HG03354 (cell line): ENCODE data around the gene FGG.

Experiments used
- ATAC-seq: cut with Tn5 transposase; IDR thresholded peaks from one replicate; pipeline ENCODE4 v1.9.1; 2021; ENCODE audit warnings: mild to moderate bottlenecking; ENCODE audit not compliant: unreplicated experiment, poor library complexity, severe bottlenecking

The FGG gene

DNA sequence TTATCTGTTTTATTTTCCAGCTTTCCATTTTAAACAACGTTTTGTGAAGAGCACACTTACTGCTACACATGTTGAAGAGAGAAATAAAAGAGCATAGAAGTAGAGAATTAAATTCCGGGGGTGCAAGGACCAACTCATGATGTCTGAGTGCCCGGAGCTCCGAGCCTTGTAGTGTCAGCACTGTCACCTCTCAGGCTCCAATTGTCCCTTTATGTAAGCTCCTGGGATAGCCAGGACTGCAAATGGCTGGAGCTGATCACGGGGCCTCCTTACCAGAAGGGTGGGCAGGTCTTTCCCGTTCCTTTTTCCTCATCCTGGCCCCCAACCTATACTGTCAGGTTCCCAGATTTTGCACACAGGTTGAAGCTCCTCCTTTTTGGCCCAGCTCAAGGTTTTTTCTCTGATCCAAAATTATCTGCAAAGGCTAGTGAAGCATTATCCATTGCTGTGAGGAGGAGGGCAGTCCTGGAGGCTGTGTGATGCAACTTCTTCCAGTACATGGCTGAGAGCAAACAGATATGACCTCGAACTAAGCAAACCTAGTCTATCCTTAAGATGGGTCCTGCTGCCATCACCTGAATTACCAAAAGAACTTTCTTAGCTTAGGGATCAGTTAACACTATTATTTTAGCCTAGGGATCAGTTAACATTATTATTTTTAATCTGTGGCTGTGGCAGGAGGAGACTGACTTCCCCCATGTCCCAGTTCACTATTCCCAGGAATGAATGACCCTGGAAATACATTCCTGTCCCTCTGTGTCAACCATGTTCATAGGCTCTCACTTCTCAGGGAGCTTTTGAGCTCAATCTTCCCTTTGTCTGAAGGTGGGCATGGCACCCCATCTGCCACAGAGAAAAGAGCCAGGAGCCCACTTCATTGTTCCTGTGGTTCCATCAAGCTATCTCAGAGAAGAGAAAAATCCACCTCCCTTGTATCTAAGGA lies at the start of gene FGG:
FGG (minus strand) TSS at position 185 of the 943 bp plus-strand sequence; CDS start at position 138, 47 bp downstream.
- ATAC-seq: no peak

DNA sequence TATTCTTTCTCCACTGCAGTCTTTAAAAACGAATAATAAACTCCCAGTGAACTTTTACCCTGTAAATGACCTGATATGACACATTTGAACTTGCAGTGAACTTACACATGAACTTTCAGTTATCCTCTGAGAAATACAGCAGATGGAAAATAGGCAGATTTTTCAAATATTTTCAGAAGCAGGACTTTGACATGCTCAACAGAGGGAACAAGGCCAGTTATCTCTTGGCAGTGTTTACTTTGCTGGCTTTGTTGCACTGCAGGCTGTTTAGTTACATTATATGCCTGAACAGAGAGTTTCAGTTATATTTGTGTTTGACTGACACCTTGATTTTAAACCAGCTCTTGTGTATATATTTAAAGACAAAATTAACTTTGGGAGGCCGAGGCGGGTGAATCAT lies 47.6 kb upstream of the FGG start:
- no peak for ATAC-seq

DNA sequence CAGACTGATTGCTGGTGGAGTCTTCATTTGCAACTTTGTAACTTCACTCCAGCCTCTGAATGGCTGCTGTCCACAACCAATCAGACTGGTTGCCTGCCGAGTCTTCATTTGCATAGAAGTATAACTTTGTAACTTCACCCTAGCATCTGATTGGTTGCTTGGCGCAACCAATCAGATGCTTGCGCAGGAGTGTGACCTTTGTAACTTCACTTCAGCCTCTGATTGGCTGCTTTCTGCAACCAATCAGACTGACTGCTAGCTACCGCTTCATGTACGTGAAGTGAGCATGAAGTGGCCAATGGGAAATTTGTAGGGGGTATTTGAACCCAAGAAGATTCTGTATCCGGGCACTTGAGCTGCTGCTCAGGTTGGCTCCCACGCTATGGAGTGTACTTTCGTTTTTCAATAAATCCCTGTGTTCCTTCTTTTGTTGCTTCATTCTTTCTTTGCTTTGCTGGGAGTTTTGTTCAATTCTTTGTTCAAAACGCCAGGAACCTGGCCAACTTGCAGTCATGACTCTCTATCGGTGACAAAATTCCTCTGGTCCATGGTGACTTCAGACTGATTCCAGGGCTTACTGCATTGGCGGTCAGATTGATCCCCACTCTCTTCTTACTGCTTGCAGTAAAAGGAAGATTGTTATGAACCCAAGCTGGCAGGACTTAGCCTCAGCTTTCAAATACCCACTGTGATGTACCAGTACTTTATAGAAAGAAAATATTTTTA lies 46.4 kb upstream of the FGG start:
- no peak for ATAC-seq

DNA sequence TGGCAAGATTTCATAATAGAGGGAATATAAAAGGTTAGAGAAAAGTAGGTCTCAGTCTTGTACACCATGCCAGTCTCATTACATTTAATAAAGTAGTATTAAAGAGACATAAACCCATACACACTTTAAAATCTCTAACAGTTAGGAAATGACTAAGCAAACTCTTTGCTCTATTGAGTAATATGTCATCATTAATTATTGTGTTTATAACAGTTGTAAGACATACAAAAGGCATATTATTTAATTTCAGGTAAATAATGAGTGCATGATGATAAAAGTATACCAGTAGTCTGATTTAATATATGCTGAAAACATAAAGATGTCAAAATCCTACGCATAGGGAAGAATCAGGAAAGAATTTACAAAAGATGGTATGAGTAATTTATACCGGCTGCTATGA lies 31.0 kb upstream of the FGG start:
- no peak for ATAC-seq

DNA sequence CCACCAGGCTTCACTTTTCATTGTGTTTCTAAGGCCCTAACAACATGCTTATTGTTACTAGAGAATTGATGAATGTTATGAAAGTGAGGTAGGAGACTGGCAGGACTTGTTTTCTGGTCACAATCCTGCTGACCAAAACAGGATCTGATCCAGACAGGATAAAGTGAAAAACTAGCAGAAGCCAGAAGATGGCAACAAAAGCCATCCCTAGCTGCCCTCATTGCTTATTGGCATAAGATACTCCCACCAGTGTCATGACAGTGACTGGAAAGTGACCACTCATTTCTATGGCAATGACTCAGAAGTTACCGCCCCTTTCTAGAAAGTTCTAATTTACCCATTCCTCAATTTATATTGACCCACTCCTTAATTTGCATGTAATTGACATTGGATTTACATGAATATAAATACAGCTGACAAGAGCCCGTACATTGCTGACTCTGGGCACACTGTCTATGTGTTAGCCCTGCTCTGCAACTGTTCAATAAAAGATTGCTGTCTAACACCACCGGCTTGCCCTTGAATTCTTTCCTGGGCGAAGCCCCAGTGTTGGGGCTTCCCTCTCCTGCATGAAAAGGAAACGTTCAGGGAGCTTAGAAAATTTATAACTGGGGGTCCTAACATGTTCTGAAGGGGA lies 30.0 kb upstream of the FGG start:
- no peak for ATAC-seq

DNA sequence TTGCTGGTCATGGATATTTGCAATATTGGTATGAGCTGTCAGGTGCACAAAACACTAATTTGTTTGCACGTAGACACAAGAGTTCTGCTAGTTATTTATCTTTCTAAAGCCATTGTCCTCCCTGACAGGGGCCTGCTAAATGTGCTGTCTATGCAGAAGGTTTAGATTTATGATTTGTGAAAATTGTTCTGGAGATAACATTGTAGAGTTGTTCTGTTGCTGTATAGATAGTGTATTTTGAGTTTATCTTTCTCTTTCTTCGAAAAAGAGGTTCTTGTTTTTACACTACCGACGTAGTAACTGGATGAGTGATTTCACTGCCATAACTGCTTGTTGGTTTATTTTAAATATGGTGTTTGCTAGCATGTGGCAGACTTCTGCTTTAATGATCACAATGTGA lies 28.5 kb upstream of the FGG start:
- no peak for ATAC-seq

DNA sequence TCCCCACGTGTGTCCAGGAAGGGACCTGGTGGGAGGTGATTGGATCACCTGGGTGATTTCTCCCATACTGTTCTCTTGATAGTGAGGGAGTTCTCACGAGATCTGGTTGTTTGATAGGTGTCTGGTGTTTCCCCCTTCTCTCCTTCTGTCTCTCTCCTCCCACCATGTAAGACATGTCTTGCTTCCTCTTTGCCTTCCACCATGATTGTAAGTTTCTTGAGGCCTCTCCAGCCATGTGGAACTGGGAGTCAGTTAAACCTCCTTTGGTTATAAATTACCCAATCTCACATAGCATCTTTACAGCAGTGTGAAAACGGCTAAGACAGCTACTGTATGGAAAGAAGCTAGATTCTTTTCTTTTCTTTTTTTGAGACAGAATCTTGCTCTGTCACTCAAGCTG lies 21.6 kb upstream of the FGG start:
- ATAC-seq: peak; percentile 50

DNA sequence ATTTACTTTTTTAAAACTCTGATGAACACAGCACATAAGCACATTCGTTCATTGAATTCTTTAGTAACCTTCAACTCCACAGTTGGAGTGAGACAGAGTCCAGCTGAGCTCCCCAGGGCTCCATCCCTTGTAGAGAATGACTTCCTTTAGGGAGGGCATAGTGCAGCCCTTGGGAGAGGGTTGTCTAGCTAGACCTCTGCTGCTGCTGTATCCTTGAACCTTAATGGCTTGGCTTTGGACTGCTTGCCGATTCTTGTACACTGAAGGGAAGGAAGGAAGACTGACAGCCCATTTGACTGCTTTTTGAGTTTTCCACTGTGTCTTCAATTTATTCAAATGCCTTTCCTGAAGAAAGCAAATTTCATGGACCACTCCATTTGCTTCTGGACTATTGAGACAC lies 19.4 kb upstream of the FGG start:
- no peak for ATAC-seq

DNA sequence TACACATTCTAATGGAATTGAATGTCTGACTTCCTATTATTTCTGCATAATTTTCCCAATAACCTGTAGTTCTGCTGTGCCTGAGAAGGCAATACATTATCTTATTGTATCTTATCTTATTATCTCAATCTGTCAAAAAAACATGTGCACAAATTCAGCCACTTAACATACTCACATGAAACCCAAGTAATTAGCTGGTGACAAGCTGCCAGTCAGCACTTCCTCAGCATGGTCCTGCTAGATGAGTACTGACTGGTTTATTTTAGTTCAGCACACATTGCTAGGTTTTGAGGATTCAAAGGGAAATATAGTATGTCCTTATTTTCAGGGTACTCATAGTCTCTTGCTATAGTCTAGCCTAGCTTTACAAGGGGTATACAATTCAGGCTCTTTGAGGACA lies 17.9 kb upstream of the FGG start:
- no peak for ATAC-seq

DNA sequence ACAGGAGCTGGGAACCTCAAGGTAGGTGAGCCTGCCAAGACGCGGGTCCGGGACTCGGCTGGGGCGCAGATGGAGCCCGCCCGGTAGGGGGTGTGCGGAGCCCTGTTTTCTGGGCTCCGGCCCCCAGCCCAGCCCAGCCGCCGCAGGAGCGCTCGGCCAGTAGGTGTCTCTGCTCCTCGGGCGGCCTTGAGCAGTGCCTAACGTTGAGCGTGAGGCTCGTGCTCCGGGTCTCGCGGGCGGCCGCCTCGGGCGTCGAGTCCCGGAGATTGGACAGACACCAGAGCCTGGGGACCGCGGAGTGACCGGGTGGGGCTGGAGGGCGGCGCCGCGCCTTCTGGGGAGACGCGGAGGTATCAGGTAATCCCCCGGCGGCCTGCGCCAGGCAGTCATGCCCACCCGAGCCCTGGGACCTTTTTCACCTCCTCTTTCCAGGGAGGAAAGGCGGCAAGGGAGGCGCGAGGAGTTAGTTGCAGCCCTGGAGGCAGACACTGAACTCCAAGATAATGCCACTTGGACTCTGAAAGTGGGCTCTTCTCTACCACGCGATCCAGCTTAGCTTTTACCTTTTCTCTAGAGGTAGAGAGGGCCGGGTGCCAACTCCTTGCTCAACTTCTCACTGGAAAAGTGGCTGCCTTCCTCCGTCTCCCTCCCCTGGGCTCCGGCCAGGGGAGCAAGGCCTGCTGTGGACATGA lies 14.5 kb upstream of the FGG start:
- peak; percentile 96 for ATAC-seq

DNA sequence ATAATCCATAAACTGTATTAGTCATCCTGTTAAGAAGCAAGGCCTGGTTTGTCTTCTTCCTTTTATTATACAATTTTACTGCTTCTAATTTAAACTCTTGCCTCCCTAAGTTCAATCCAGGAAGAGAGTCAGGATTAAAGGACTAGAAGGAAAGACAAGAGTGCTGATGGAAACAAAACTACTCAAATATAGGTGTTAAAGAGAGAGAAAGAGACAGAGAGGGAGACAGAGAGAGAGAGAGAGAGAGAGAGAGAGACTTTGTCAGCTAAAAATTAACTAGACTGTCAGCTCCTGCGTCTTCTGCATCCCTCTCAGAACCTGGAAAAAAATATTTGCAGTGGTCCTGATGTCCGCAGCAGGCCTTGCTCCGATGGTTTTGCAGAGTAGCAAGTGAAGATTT lies 13.5 kb upstream of the FGG start:
- no peak for ATAC-seq

DNA sequence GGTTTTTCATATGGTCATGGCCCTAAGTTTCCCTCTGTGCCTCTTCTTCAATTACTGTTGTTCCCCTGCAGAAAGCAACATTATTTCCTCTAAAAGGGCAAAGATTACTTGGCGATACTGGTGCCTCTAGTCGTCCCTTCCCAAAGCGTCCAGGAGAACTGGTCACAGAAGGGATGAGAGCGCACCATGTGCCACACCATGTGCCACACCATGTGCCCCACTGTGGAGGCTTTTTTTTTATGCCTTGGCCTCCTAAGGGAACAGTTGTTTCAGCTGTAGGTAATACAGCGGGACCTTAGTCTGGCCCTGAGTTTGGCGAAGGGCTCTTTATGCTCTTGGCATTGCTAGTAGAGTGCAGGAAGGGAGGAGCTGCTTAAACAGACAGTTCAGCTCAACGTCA lies 11.5 kb upstream of the FGG start:
- no peak for ATAC-seq

DNA sequence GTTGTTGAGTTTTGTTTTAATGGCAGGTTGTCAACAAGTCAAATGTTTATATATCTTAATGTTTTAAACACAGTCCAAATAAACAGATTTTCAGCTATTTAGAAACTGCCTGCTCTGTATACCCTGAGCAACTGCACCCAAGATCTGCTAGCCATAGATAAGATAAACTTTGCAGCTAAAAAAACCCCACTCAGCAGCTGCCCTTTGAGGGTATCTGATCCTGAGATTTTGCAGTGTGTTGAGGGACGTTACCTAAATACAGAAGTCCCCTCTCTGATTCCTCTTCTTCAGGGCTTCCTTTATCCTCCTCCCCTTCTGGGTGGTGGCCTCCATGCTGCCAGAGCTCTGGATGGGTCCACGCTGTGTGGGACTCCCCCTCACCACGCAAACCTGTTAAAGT lies 11.0 kb upstream of the FGG start:
- ATAC-seq: no peak

DNA sequence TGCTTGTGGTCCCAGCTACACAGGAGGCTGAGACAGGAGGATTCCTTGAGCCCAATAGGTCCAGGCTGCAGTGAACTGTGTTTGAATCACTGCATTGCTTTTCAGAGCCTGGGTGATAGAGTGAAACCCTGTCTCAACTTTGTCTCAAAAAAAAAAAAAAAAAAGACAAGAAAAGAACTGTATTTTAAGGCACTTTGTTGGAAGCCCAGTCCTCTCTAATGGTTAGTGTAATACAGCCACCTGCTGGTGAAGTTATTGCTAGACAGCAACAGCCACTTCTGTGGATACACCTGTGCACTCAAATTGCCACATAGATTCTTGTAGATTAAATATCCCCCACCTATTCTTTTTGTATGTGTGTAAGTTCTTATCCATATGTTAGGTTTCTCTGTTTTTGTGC lies 10.1 kb upstream of the FGG start:
- ATAC-seq: peak; percentile 44

DNA sequence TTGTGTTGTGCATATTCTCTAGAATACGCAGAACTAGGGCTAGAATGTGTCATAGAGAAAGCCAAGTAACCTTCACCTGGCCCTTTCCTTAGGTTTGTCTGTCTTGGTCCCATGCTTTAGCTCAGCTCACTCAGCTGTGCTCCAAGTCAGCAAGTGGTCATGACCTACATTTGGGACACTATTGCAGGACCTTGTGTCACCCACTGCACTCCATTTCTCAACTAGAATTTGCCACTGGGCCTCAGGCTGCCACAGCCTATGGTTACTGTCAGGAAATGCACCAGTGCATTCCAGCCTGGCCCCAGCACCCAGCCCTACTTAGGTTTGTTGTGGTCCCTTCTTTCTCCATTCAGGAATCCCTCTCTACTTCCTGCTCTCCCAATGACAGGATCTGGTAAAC lies 7.7 kb upstream of the FGG start:
- ATAC-seq: no peak

DNA sequence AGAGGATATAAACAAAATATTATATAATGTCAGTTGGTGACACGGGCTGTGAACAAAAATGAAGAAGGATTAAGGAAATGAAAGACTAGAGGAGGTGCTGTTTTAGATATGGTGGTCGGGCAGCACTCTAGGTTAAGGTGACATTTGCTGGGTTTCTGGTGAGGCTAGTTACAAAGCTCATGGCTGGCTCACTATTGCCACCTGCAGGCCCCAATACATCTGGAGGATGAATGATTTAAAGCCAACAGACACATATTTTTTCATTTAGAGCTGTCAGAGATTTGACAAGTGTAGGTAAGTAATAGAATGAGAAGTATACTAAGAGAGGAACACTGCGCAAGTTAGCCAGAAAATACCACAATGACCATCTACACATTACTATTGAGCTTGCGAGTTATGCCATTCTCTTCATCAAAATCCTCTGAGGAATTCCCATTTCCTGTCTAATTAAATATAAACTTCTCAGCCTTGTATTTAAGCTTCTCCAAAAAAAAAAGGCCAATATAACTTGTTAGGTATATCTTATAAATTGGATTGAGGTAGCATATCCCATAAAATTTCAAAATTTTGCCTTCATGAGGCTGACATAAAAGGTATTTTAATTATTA lies 6.4 kb upstream of the FGG start:
- peak; percentile 76 for ATAC-seq

DNA sequence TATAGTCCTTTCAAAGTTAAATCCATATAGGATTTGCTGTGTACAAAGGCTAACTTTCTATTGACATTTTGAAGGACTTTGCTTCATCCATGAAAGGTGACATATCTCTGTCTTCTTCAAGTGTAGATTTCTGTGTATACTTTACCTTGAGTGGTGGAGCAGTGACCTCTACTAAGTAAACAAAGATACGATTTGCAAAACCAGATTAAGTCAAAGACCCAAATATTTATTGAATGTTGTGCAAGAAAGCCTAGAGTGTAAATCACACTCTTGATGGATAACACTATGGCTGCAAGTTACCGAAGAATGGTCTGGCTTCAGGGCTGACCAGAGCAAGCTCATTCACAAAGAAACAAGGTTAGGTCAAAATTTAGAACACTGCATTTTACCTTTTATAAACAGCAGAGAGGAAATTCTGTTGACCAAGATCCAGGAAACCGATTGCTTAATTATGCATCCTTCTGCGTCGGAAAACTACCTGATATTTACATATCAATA lies 5.4 kb upstream of the FGG start:
- no peak for ATAC-seq

DNA sequence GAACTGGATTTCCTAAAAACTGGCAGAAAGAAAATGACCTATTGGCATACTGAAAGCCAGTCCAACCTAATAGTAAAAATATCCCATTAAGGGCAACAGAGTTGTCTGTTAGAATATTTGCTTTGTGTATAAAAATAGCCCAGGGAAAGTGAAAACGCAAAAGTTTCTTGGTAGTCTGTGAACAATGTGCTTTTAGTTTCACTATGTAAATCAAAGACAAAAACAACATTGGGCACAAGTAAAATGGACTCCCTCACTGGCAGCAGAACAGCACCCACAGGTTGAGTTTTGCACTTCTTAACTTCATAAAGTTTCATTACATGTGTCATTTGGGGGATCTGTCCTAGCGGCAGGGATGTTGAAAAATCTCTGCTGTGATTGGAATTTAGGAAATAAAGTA lies 4.3 kb upstream of the FGG start:
- ATAC-seq: peak; percentile 97

DNA sequence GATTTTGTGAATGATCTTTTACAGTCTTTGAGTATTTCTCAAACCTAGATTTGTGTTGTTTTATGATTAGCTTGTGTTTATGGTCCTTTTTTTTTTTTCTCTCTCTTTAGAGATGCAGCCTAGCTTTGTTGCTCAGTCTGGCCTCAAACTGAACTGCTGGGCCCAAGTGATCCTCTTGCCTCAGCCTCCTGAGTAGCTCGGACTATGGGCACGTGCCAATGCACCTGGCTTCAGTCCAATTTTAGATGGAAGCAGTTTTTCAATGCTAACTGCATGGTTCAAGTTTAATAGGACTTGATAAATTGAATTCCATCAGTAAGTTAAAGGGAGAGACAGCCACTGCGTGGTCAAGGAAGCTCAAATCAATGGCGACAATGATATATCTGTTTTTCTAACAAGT lies 3.8 kb upstream of the FGG start:
- no peak for ATAC-seq

DNA sequence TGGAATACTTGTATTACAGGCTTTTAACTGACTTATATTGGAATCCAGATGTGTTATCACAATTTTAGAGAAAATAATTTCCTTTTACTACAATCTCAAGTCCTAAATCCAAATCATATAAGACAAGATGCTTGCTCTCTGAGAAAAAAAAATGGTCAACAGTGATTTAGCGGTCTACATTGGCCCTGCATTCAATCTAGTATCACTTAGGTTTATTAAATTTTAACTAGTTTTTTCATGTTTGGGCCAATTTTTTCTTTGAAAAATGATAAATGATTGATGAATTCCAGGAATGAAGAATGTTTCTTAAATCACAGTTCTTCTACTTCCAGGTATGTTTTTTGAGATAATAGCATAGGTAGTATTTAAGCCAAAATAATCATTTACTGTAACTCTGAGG lies 2.8 kb upstream of the FGG start:
- ATAC-seq: no peak
